Epithelial cell of proximal tubule (primary cell): ENCODE data around the gene NAV2. TPM values are rescaled to one million over a fixed set of nuclear protein-coding genes. Genes with fewer than 3 reads are reported as not detected.

Experiments used
- DNase-seq: peaks from one replicate; pipeline ENCODE4 v3.0.0-alpha.2; 2011; ENCODE audit warnings: low read depth
- H3K4me3 ChIP-seq: 2 replicates; pipeline ENCODE4 v1.5.1; 2011; ENCODE audit warnings: low read depth, mild to moderate bottlenecking, low read length
- total RNA-seq: library from RNA; depleted of rRNA; stranded (reverse); fragments of >200 nt; gene quantifications from 2 replicates; pipeline ENCODE4 v1.2.3, GENCODE V29; 2015
- TF ChIP-seq, protein P1 (sequence below): conservative IDR thresholded peaks from 2 replicates; pipeline ENCODE4 v1.5.1; 2012; ENCODE audit warnings: low read depth, mild to moderate bottlenecking, low read length

NAV2 gene
- total RNA-seq, 1 donor from 2014 or later = 19.0 TPM

DNA sequence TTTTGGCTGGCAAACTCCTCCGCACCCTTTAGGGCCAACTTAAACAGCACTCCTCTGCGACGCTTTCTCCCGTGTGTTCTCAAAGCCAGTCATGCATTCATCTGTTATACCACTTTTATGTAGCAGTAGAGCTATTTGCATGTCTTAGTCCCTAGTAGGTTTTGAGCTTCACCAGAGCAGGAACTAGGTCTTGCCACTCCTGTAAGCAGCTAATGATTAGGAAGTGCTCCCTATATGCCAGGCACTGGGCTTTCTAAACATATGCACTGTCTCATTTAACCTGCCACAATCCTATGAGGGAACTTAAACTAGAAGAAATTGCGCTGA lies 266.8 kb downstream of the NAV2 start:
- H3K4me3 ChIP-seq = no peak overlapping the region
- TF ChIP-seq, protein P1, sequence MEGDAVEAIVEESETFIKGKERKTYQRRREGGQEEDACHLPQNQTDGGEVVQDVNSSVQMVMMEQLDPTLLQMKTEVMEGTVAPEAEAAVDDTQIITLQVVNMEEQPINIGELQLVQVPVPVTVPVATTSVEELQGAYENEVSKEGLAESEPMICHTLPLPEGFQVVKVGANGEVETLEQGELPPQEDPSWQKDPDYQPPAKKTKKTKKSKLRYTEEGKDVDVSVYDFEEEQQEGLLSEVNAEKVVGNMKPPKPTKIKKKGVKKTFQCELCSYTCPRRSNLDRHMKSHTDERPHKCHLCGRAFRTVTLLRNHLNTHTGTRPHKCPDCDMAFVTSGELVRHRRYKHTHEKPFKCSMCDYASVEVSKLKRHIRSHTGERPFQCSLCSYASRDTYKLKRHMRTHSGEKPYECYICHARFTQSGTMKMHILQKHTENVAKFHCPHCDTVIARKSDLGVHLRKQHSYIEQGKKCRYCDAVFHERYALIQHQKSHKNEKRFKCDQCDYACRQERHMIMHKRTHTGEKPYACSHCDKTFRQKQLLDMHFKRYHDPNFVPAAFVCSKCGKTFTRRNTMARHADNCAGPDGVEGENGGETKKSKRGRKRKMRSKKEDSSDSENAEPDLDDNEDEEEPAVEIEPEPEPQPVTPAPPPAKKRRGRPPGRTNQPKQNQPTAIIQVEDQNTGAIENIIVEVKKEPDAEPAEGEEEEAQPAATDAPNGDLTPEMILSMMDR = no peak
- DNase-seq = no peak

DNA sequence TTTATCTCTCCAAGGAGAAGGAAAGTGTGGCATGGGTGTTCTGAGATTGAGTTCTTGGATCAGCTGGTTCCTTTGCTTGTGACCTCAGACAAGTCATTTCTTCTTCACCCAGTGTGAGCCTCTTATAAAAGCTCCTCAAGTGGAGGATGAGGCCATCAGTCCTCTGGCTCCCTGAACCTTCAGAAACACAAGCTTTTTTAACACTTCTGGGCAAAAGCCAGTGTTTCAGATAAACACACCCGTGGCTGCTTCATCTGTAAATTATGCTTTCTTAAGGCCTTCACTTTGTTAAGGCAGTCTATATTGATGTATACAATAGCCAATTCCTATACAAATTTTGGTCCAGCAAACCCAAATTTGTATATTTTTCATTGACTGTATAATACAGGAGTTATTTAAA lies 267.8 kb downstream of the NAV2 start:
- TF ChIP-seq, protein P1 = no peak
- no peak for DNase-seq
- no peak overlapping the region for H3K4me3 ChIP-seq

DNA sequence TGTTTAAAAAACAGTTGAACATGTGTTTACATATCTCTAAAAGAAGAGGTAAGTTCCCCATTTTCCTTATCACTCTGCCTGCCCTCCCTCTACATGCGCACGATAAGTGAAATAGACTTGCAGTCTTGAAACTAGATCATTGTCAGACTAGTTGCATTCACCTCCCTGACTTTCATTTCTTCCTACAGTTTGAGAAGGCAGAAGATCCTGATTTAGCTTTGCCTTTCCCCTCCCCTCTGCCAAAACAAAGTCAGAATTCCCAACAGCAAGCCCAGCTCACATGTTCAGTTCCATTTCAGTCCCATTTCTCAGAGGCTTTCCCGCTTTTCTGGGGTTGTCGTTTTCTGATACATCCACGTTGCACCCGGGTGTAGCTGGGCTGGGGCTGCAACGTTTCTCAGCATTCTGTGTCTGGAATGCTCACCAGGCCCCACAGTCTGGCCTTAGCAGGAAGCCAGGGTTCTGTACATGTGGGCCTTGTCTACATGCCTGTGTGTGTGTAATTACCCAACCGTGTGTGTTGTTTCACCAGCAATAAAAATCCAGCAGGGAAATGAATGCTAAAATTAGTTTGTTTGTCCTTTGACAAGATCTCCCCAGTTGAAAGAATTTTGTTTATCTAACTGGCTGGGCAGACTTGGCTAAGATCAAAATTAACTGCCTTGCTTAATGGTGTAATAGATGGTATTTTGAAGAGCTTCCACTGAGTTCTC lies 268.5 kb downstream of the NAV2 start:
- TF ChIP-seq, protein P1 = no peak
- no peak overlapping the region for H3K4me3 ChIP-seq
- DNase-seq = no peak

DNA sequence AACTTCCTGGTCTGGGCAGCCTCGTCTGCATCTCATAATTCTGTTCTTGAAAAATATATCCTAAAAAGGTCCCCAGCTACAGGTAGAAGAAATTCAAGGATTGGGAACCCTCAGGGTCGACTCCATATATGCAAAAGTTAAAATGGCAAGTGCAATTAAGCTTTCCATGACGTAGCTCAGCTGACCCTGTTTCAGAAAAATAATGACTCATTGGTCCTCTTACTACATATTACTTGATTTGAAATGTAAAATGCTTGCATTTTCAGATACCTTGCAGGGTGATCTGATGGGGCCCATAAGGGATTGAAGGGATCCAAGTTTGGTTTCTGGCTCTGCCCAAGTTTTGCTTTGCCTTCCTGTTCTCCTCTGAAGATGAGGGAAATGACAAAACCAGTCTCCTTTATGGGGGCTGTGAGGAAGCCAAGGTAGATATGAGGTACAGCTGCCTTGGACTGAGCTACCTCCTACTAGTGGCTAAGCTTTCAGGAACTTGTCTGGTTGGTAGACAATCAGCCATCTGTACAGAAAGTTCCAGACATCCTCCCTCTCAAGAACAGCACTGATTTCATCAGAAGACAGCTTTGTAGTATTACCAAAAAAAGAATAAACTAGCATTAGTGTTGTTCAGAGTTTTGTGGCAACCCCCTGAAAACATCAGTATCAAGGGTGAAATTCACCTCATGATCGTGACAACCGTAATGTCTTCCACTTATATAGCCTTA lies 270.3 kb downstream of the NAV2 start:
- H3K4me3 ChIP-seq = no peak overlapping the region
- DNase-seq = no peak
- TF ChIP-seq, protein P1 = no peak

- TF ChIP-seq, protein P1 = no peak
- no peak for DNase-seq
- no peak overlapping the region for H3K4me3 ChIP-seq
Measured at GRCh38 chr11:19984048-19984742, 271.6 kb downstream of the NAV2 start.

DNA sequence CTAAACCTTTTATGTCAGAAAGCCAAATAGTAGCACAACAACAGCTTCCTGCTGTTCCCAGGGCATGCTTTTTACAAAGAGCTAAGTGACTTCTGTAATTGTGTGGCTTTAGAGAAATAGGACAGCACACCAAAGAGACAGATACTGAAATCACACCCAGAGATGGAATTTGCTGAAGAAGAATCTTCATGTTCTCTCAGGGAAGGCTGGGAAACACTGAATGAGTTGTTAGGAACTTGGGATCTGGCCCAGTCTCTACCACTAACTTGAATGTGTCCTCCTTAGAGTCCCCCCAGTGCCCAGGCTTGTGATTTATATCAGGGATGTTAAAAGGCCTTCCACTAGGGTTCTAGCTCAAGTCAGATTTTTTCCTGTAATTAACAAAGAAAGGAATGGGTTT lies 272.5 kb downstream of the NAV2 start:
- TF ChIP-seq, protein P1 = no peak
- no peak overlapping the region for H3K4me3 ChIP-seq
- no peak for DNase-seq
